K562 (cell line): ENCODE measurements around the gene KANK4. TPM values are rescaled to one million over a fixed set of nuclear protein-coding genes. Genes with fewer than 3 reads are reported as not detected.

Source experiments
- C11orf30 ChIP-seq: fragments of 450-650 bp; IDR thresholded peaks from 2 replicates; pipeline ENCODE4 v1.6.1; 2016; ENCODE audit warnings: low read depth, mild to moderate bottlenecking
- EP300 ChIP-seq: IDR thresholded peaks from 2 replicates; pipeline ENCODE4 v1.6.1; 2012; ENCODE audit warnings: low read length, improper control_type of control experiment
- HNRNPK ChIP-seq: fragments of 200-400 bp; formaldehyde crosslinking; IDR thresholded peaks from one replicate; pipeline ENCODE4 v1.6.1; 2018; ENCODE audit warnings: mild to moderate bottlenecking, low read depth, low read length; ENCODE audit not compliant: poor library complexity, severe bottlenecking
- ILF3 ChIP-seq: fragments of 450-650 bp; IDR thresholded peaks from 2 replicates; pipeline ENCODE4 v1.6.1; 2018; ENCODE audit warnings: antibody characterized with exemption, mild to moderate bottlenecking, moderate library complexity, borderline replicate concordance
- POLR2B ChIP-seq: fragments of 450-650 bp; IDR thresholded peaks from 2 replicates; pipeline ENCODE4 v1.6.1; 2018; ENCODE audit warnings: low read depth; ENCODE audit not compliant: partially characterized antibody
- POU5F1 ChIP-seq: fragments of 150-350 bp; IDR thresholded peaks from 2 replicates; pipeline ENCODE4 v1.6.1; 2014; ENCODE audit warnings: borderline replicate concordance, low read length, low read depth, mild to moderate bottlenecking; ENCODE audit not compliant: partially characterized antibody
- SMARCB1 ChIP-seq: IDR thresholded peaks from 2 replicates; pipeline ENCODE4 v1.6.1; 2011; ENCODE audit warnings: improper control_type of control experiment, low read depth; ENCODE audit not compliant: insufficient read length
- SRSF9 ChIP-seq: fragments of 200-400 bp; formaldehyde crosslinking; IDR thresholded peaks from 2 replicates; pipeline ENCODE4 v1.6.1; 2017; ENCODE audit warnings: low read depth, low read length, borderline replicate concordance
- polyA plus RNA-seq, 8 experiments: library from polyadenylated mRNA; depleted of rRNA in 4 of 8; stranded (reverse) in 5 of 8; unstranded in 3 of 8; fragments of >200 nt; fragmentation: Nextera tagmentation in 2 of 8; fragmentation: Illumina TruSeq in 1 of 8; extraction: Ambion mirVana in 2 of 8; extraction: Trizol in 1 of 8; gene quantifications; 2 replicates each; pipeline versions ENCODE4 v1.2.1 to v1.2.3, GENCODE V29; 2011 to 2014; ENCODE audit warnings: inconsistent platforms in 1 of 8, missing spikeins in 1 of 8
- total RNA-seq, 7 experiments: library from RNA; depleted of rRNA in 6 of 7; stranded (reverse); fragments of >200 nt in 6 of 7; fragmentation: Illumina TruSeq in 2 of 7; extraction: Trizol in 2 of 7; gene quantifications; 2 replicates each; pipeline versions ENCODE4 v1.2.1 to v1.2.3, GENCODE V29; 2011 to 2021; ENCODE audit warnings: low replicate concordance in 1 of 7
- TF ChIP-seq, protein P1 (sequence below), 2 experiments: fragments of 450-650 bp in 1 of 2; sonication (generic) in 1 of 2; formaldehyde crosslinking in 1 of 2; IDR thresholded peaks in 1 of 2; conservative IDR thresholded peaks in 1 of 2; 2 replicates each; pipeline versions ENCODE4 v1.6.1 to v1.8.1; 2016 to 2023; ENCODE audit warnings: mild to moderate bottlenecking in 2 of 2, moderate library complexity in 2 of 2, inconsistent platforms in 1 of 2, missing genetic modification reagents in 1 of 2

KANK4 gene
- total and polyA plus RNA-seq, 9 of the 15 experiments (the other 6 are each of a cell fraction or from before 2014, with no cell fraction given) = not detected

DNA sequence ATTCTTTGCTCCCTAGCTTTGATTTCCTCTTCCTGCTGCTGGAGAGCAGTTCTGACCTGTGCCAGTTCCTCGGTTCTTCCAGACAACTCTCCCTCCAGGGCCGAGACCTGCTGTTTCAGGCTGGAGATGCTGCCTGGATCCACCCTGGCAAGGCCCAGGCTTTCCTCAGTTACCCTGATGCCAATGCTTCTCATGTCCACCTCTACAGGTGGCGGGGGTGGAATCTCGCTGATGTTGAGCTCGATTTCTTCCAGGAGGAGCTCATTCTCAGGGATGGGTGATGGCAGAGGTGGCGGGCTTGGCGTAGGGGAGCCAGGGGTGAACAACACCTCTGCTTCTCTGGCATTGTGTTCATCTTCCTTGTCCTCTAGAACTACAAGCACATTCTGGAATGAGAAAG lies 45.3 kb downstream of the KANK4 start (continued):
- TF ChIP-seq, protein P1, sequence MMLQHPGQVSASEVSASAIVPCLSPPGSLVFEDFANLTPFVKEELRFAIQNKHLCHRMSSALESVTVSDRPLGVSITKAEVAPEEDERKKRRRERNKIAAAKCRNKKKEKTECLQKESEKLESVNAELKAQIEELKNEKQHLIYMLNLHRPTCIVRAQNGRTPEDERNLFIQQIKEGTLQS (IDR thresholded peaks at IDR 0.05) = no peak
- TF ChIP-seq, protein P1 (CRISPR knock-in tag; conservative IDR thresholded peaks at IDR 0.05) = no peak
- no peak for TF ChIP-seq POU5F1
- no peak for TF ChIP-seq ILF3
- no peak for TF ChIP-seq C11orf30
- TF ChIP-seq SRSF9 = no peak
- no peak for TF ChIP-seq HNRNPK
- TF ChIP-seq POLR2B = no peak
- TF ChIP-seq EP300 = no peak
- no peak for TF ChIP-seq SMARCB1
